ENCODE results near the gene TNS3. TPM values are rescaled to one million over a fixed set of nuclear protein-coding genes. Genes with fewer than 3 reads are reported as not detected.

Gene TNS3
- total and polyA plus RNA-seq, 2 of the 13 experiments (the other 11 are each of a cell fraction or from before 2014, with no cell fraction given), result 52.9 to 55.7 TPM

DNA sequence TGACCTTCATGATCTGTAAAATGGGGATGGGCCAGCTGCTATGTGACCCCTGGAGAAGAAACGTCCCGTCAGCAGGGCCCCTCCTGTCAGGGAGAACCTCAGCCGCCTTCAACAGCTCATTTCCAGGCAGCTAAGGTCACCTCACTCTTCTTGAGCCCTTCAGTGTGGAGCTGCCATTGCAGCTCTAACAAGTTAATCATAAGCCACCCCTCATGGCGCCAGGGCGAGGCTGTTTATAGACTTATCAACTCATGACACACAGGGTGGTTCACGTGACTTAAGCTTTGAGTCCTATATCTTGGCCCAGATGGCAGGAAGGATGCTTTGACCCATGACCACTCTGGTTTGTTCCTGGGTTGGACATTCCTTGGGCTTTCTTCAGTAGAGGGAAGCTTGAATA, 315.1 kb downstream of the TNS3 start (continued):
- TF ChIP-seq, protein P1, sequence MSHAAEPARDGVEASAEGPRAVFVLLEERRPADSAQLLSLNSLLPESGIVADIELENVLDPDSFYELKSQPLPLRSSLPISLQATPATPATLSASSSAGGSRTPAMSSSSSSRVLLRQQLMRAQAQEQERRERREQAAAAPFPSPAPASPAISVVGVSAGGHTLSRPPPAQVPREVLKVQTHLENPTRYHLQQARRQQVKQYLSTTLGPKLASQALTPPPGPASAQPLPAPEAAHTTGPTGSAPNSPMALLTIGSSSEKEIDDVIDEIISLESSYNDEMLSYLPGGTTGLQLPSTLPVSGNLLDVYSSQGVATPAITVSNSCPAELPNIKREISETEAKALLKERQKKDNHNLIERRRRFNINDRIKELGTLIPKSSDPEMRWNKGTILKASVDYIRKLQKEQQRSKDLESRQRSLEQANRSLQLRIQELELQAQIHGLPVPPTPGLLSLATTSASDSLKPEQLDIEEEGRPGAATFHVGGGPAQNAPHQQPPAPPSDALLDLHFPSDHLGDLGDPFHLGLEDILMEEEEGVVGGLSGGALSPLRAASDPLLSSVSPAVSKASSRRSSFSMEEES (CRISPR knock-in tag; IDR thresholded peaks at IDR 0.05), result 0 out of 2 replicates have a peak, but pooled peaks have one; percentile 6
- TF ChIP-seq ZNF644 (CRISPR knock-in tag; IDR thresholded peaks at IDR 0.05; ENCODE audit: low read depth), result 0 out of 2 replicates have a peak, but pooled peaks have one; percentile 19
- TF ChIP-seq, protein P2, sequence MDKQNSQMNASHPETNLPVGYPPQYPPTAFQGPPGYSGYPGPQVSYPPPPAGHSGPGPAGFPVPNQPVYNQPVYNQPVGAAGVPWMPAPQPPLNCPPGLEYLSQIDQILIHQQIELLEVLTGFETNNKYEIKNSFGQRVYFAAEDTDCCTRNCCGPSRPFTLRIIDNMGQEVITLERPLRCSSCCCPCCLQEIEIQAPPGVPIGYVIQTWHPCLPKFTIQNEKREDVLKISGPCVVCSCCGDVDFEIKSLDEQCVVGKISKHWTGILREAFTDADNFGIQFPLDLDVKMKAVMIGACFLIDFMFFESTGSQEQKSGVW (CRISPR knock-in tag; IDR thresholded peaks at IDR 0.05; ENCODE audit: borderline replicate concordance), result no peak
- TF ChIP-seq FOSL2 (CRISPR knock-in tag; IDR thresholded peaks at IDR 0.05), result 0 out of 2 replicates have a peak, but pooled peaks have one; percentile 5
- no peak for TF ChIP-seq ZNF296 (CRISPR knock-in tag; conservative IDR thresholded peaks at IDR 0.05)
- TF ChIP-seq, protein P3, sequence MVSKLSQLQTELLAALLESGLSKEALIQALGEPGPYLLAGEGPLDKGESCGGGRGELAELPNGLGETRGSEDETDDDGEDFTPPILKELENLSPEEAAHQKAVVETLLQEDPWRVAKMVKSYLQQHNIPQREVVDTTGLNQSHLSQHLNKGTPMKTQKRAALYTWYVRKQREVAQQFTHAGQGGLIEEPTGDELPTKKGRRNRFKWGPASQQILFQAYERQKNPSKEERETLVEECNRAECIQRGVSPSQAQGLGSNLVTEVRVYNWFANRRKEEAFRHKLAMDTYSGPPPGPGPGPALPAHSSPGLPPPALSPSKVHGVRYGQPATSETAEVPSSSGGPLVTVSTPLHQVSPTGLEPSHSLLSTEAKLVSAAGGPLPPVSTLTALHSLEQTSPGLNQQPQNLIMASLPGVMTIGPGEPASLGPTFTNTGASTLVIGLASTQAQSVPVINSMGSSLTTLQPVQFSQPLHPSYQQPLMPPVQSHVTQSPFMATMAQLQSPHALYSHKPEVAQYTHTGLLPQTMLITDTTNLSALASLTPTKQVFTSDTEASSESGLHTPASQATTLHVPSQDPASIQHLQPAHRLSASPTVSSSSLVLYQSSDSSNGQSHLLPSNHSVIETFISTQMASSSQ (IDR thresholded peaks at IDR 0.05; ENCODE audit: low read depth), result peak; percentile 49; the same call in 1 of the 2 replicates
- TF ChIP-seq, protein P3 (CRISPR knock-in tag; IDR thresholded peaks at IDR 0.05; ENCODE audit: borderline replicate concordance), result 0 out of 2 replicates have a peak, but pooled peaks have one; percentile 32
- no peak for TF ChIP-seq DMAP1 (CRISPR knock-in tag; IDR thresholded peaks at IDR 0.05)
- no peak for TF ChIP-seq ISL2 (CRISPR knock-in tag; IDR thresholded peaks at IDR 0.05)
- no peak for TF ChIP-seq ZFP90 (CRISPR knock-in tag; IDR thresholded peaks at IDR 0.05; ENCODE audit: borderline replicate concordance)
- TF ChIP-seq, protein P4, sequence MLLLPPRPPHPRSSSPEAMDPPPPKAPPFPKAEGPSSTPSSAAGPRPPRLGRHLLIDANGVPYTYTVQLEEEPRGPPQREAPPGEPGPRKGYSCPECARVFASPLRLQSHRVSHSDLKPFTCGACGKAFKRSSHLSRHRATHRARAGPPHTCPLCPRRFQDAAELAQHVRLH (CRISPR knock-in tag; IDR thresholded peaks at IDR 0.05; ENCODE audit: borderline replicate concordance, low read depth), result no peak
- TF ChIP-seq ZSCAN30 (CRISPR knock-in tag; IDR thresholded peaks at IDR 0.05), result no peak

Data from HepG2 (cell line).